ENCODE results near the gene LRRC27. TPM values are rescaled to one million over a fixed set of nuclear protein-coding genes. Genes with fewer than 3 reads are reported as not detected.

LRRC27 gene
- total and polyA plus RNA-seq, 2 donors (not counting 1 experiment from before 2014, with no cell fraction given), result 23.6 to 25.6 TPM

- TF ChIP-seq, protein P1, sequence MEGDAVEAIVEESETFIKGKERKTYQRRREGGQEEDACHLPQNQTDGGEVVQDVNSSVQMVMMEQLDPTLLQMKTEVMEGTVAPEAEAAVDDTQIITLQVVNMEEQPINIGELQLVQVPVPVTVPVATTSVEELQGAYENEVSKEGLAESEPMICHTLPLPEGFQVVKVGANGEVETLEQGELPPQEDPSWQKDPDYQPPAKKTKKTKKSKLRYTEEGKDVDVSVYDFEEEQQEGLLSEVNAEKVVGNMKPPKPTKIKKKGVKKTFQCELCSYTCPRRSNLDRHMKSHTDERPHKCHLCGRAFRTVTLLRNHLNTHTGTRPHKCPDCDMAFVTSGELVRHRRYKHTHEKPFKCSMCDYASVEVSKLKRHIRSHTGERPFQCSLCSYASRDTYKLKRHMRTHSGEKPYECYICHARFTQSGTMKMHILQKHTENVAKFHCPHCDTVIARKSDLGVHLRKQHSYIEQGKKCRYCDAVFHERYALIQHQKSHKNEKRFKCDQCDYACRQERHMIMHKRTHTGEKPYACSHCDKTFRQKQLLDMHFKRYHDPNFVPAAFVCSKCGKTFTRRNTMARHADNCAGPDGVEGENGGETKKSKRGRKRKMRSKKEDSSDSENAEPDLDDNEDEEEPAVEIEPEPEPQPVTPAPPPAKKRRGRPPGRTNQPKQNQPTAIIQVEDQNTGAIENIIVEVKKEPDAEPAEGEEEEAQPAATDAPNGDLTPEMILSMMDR (IDR thresholded peaks at IDR 0.05), result no peak
- TF ChIP-seq EZH2 (IDR thresholded peaks at IDR 0.05; ENCODE audit: borderline replicate concordance, insufficient read depth, low read depth, low read length, poor library complexity, severe bottlenecking), result no peak
- POLR2A ChIA-PET, result no interaction called here
Measured at GRCh38 chr10:132290631-132291030, 41.4 kb upstream of the LRRC27 start.

DNA sequence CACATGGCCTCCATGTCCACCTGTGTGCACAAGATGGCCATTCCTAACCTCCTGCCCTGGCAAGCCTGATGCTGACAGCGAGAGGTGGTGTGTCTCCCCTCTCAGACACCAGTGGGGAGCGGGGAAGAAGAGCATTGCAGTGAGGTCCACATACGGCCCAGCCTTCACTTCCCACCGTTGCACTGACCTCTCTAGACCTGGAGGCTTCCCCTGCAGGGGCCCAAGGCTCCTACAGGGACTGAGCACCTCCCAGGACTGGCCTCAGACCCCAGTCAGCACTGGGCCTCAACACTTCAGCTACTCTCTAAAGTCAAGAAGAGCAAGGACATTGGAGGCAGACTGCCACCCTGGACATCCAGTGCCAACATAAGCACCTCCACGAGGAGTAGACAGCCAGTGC lies 40.2 kb upstream of the LRRC27 start:
- Histone ChIP-seq H3K79me2 (ENCODE audit: control insufficient read depth, insufficient read depth, low read length) (no peaks in the 10 kb centered on the region), H3K36me3 (replicated peaks in 1 of 2; ENCODE audit: control extremely low read depth in 1 of 2, control insufficient read depth in 1 of 2, extremely low read depth in 1 of 2, insufficient read depth in 2 of 2, low read length in 1 of 2) (no peaks in the 10 kb centered on the region), H4K20me1 (ENCODE audit: control insufficient read depth, insufficient read depth, low read length, poor library complexity, severe bottlenecking) (no peaks in the 10 kb centered on the region), H3K9ac (ENCODE audit: low read length) (no peak overlapping the region), H3K4me2 (replicated peaks; ENCODE audit: low read depth, low read length, poor library complexity, severe bottlenecking) (no peak overlapping the region), H3K27me3 (replicated peaks in 1 of 4; ENCODE audit: control extremely low read depth in 1 of 4, control insufficient read depth in 3 of 4, insufficient read depth in 4 of 4, low read length in 3 of 4) (peaks cover 0 to 8% (median 0%) of the 10 kb centered on the region in 4 experiments), H2AFZ (ENCODE audit: insufficient read depth, low read depth, low read length, poor library complexity, severe bottlenecking) (no peak overlapping the region), H3K4me1 (ENCODE audit: control insufficient read depth in 2 of 2, insufficient read depth in 2 of 2, low read length in 2 of 2) (no peaks in the 10 kb centered on the region), H3K4me3 (ENCODE audit: control extremely low read depth in 1 of 5, extremely low read depth in 1 of 5, insufficient read depth in 1 of 5, low read depth in 2 of 5, low read length in 4 of 5) (no peak overlapping the region), H3K27ac (ENCODE audit: low read length in 2 of 2) (no peak overlapping the region), H3K9me3 (ENCODE audit: control extremely low read depth in 1 of 3, control insufficient read depth in 2 of 3, insufficient read depth in 1 of 3, low read length in 2 of 3) (peaks cover 0 to 13% (median 0%) of the 10 kb centered on the region in 3 donors)
- no peak for ATAC-seq (ENCODE audit: low read depth)
- ChIA-PET POLR2A (no interaction called here), CTCF (no interaction called here)
- 88% methylated on average over 5 of the region's 5 CpGs for WGBS (ENCODE audit: insufficient coverage)
- H3K27ac Mint-ChIP-seq, result no peak overlapping the region
- H3K9me3 Mint-ChIP-seq (ENCODE audit: insufficient read depth), result no peaks in the 10 kb centered on the region
- intact Hi-C loops (cut with micrococcal nuclease), result no loop called here
- peaks cover 14% of the 10 kb centered on the region for H3K27me3 Mint-ChIP-seq
- no peak overlapping the region for H3K4me3 Mint-ChIP-seq
- no peak for DNase-seq
- no peaks in the 10 kb centered on the region for H3K4me1 Mint-ChIP-seq
- TF ChIP-seq, protein P1 (IDR thresholded peaks at IDR 0.05), result no peak
- no peak for TF ChIP-seq EZH2 (IDR thresholded peaks at IDR 0.05; ENCODE audit: borderline replicate concordance, insufficient read depth, low read depth, low read length, poor library complexity, severe bottlenecking)

More at GRCh38 chr10:132290631-132291030, 41.4 kb upstream of the LRRC27 start:
- no peak overlapping the region for H3K9ac ChIP-seq (ENCODE audit: low read length)
- H3K27me3 ChIP-seq (replicated peaks in 1 of 4; ENCODE audit: control extremely low read depth in 1 of 4, control insufficient read depth in 3 of 4, insufficient read depth in 4 of 4, low read length in 3 of 4), result peaks cover 0 to 8% (median 0%) of the 10 kb centered on the region in 4 experiments
- DNase-seq, result no peak
- Mint-ChIP-seq H3K4me3 (no peak overlapping the region), H3K27ac (no peak overlapping the region), H3K9me3 (ENCODE audit: insufficient read depth) (no peaks in the 10 kb centered on the region), H3K27me3 (peaks cover 5% of the 10 kb centered on the region), H3K4me1 (no peaks in the 10 kb centered on the region)
- no peak overlapping the region for H3K4me2 ChIP-seq (replicated peaks; ENCODE audit: low read depth, low read length, poor library complexity, severe bottlenecking)
- ATAC-seq (ENCODE audit: low read depth), result no peak
- no peaks in the 10 kb centered on the region for H3K36me3 ChIP-seq (replicated peaks in 1 of 2; ENCODE audit: control extremely low read depth in 1 of 2, control insufficient read depth in 1 of 2, extremely low read depth in 1 of 2, insufficient read depth in 2 of 2, low read length in 1 of 2)
- no peaks in the 10 kb centered on the region for H4K20me1 ChIP-seq (ENCODE audit: control insufficient read depth, insufficient read depth, low read length, poor library complexity, severe bottlenecking)
- intact Hi-C loops (cut with micrococcal nuclease), result no loop called here
- H3K27ac ChIP-seq (ENCODE audit: low read length in 2 of 2), result no peak overlapping the region
- no peaks in the 10 kb centered on the region for H3K79me2 ChIP-seq (ENCODE audit: control insufficient read depth, insufficient read depth, low read length)
- H2AFZ ChIP-seq (ENCODE audit: insufficient read depth, low read depth, low read length, poor library complexity, severe bottlenecking), result no peak overlapping the region
- WGBS (ENCODE audit: insufficient coverage), result 91% methylated on average over 6 of the region's 6 CpGs
- peaks cover 0 to 13% (median 0%) of the 10 kb centered on the region in 3 donors for H3K9me3 ChIP-seq (ENCODE audit: control extremely low read depth in 1 of 3, control insufficient read depth in 2 of 3, insufficient read depth in 1 of 3, low read length in 2 of 3)
- CTCF ChIA-PET, result no interaction called here
- H3K4me1 ChIP-seq (ENCODE audit: control insufficient read depth in 2 of 2, insufficient read depth in 2 of 2, low read length in 2 of 2), result no peaks in the 10 kb centered on the region
- no peak overlapping the region for H3K4me3 ChIP-seq (ENCODE audit: control extremely low read depth in 1 of 5, extremely low read depth in 1 of 5, insufficient read depth in 1 of 5, low read depth in 2 of 5, low read length in 4 of 5)
